HCT116 (cell line): ENCODE measurements around the gene HPD. TPM values are rescaled to one million over a fixed set of nuclear protein-coding genes. Genes with fewer than 3 reads are reported as not detected.

ENCODE experiments used
- ATAC-seq: fragments of 200-7000 bp; cut with Tn5 transposase; 2 replicates; pipeline ENCODE4 v1.9.1; 2020; ENCODE audit warnings: mild to moderate bottlenecking, moderate library complexity
- BruUV-seq: library from RNA; stranded (reverse); fragments of 400-500 nt; replicated peaks from 2 replicates; lab custom pipeline; 2021; lab: Mats Ljungman, UMichigan
- CTCF ChIA-PET: fragments of 300-600 bp; sonication (Branson Sonifier 250); formaldehyde crosslinking; loops from one replicate; lab custom pipeline; 2021; ENCODE audit warnings: antibody characterized with exemption; lab: Charles Lee
- POLR2A ChIA-PET: fragments of 300-600, 350-600 bp; sonication (Branson Sonifier 250); formaldehyde crosslinking; loops from one replicate; lab custom pipeline; 2021; ENCODE audit warnings: antibody characterized with exemption; lab: Charles Lee
- RAD21 ChIA-PET, 2 experiments: fragments of 300-600 bp; sonication (Branson Sonifier 250); formaldehyde crosslinking; loops; one replicate each; lab custom pipeline; 2023; ENCODE audit warnings: low total read pairs in 2 of 2; ENCODE audit not compliant: uncharacterized antibody in 2 of 2, unreplicated experiment in 2 of 2, low non-redundant PET in 1 of 2; lab: Charles Lee
- DNase-seq: peaks from one replicate; pipeline ENCODE4 v3.0.0-alpha.2; 2010; ENCODE audit warnings: low read depth, low spot score
- H2AFZ ChIP-seq: fragments of 200-600 bp; shearing (Covaris generic), sonication (generic); 2 replicates; pipeline ENCODE4 v1.6.1; 2017; ENCODE audit warnings: low read depth, mixed run types, mixed read lengths, antibody characterized with exemption, low read length; ENCODE audit not compliant: poor library complexity, severe bottlenecking
- H3K27ac ChIP-seq: 2 replicates; pipeline ENCODE4 v1.5.1; 2012; ENCODE audit warnings: low read depth, low read length
- H3K27me3 ChIP-seq: fragments of 200-600 bp; sonication (generic); 2 replicates; pipeline ENCODE4 v1.6.1; 2016; ENCODE audit warnings: mixed run types, low read length, mixed read lengths; ENCODE audit not compliant: insufficient read depth
- H3K36me3 ChIP-seq, 2 experiments: fragments of 200-500 bp in 1 of 2; fragments of 200-600 bp in 1 of 2; sonication (Bioruptor generic) in 1 of 2; sonication (generic) in 1 of 2; 2 replicates each; pipeline versions ENCODE4 v1.5.1 to v1.6.1; 2014 to 2016; ENCODE audit warnings: low read length in 2 of 2, inconsistent platforms in 1 of 2, mixed read lengths in 1 of 2, mixed run types in 1 of 2; ENCODE audit not compliant: insufficient read depth in 2 of 2, control insufficient read depth in 1 of 2
- H3K4me1 ChIP-seq, 2 experiments: fragments of 200-600 bp in 1 of 2; sonication (generic) in 1 of 2; 2 replicates each; pipeline versions ENCODE4 v1.5.1 to v1.6.1; 2012 to 2017; ENCODE audit warnings: low read length in 2 of 2, inconsistent platforms in 1 of 2, mild to moderate bottlenecking in 1 of 2, mixed read lengths in 1 of 2, mixed run types in 1 of 2, moderate library complexity in 1 of 2; ENCODE audit not compliant: insufficient read depth in 2 of 2, control insufficient read depth in 1 of 2
- H3K4me2 ChIP-seq: fragments of 200-600 bp; sonication (generic); 2 replicates; pipeline ENCODE4 v1.6.1; 2017; ENCODE audit warnings: mixed run types, low read length, mixed read lengths
- H3K4me3 ChIP-seq, 2 experiments: fragments of 200-600 bp in 1 of 2; sonication (generic) in 1 of 2; replicated peaks in 1 of 2; 2 replicates each; pipeline ENCODE4 v1.5.1; 2011 to 2016; ENCODE audit warnings: low read length in 2 of 2, control low read depth in 1 of 2, low read depth in 1 of 2, mild to moderate bottlenecking in 1 of 2, mixed read lengths in 1 of 2, mixed run types in 1 of 2
- H3K79me2 ChIP-seq: fragments of 200-600 bp; sonication (generic); 2 replicates; pipeline ENCODE4 v1.6.1; 2017; ENCODE audit warnings: mild to moderate bottlenecking, mixed run types, low read length, moderate library complexity, mixed read lengths; ENCODE audit not compliant: insufficient read depth
- H3K9ac ChIP-seq: fragments of 200-600 bp; sonication (generic); 2 replicates; pipeline ENCODE4 v1.6.1; 2016; ENCODE audit warnings: low read length, mixed read lengths
- H3K9me2 ChIP-seq: fragments of 200-600 bp; sonication (generic), shearing (Covaris generic); 2 replicates; pipeline ENCODE4 v1.6.1; 2017; ENCODE audit warnings: mixed run types, mild to moderate bottlenecking, moderate library complexity; ENCODE audit not compliant: insufficient read depth
- H3K9me3 ChIP-seq, 2 experiments: fragments of 200-500 bp in 1 of 2; fragments of 200-600 bp in 1 of 2; sonication (Bioruptor generic) in 1 of 2; sonication (generic) in 1 of 2; 2 replicates each; pipeline ENCODE4 v1.6.1; 2014 to 2017; ENCODE audit warnings: low read length in 2 of 2, mixed read lengths in 2 of 2, inconsistent platforms in 1 of 2, low read depth in 1 of 2, mild to moderate bottlenecking in 1 of 2, mixed run types in 1 of 2, moderate library complexity in 1 of 2; ENCODE audit not compliant: control insufficient read depth in 1 of 2, insufficient read depth in 1 of 2
- H4K20me1 ChIP-seq: fragments of 200-600 bp; sonication (generic), shearing (Covaris generic); 2 replicates; pipeline ENCODE4 v1.6.1; 2017; ENCODE audit warnings: mixed run types, mild to moderate bottlenecking, moderate library complexity; ENCODE audit not compliant: insufficient read depth
- CBX3 ChIP-seq: IDR thresholded peaks from 2 replicates; pipeline ENCODE4 v1.6.1; 2012; ENCODE audit warnings: low read depth
- ELF1 ChIP-seq: IDR thresholded peaks from 2 replicates; pipeline ENCODE4 v1.6.1; 2012; ENCODE audit warnings: low read depth, borderline replicate concordance
- EZH2 ChIP-seq: fragments of 200-600 bp; sonication (generic); IDR thresholded peaks from 2 replicates; pipeline ENCODE4 v1.6.1; 2017; ENCODE audit warnings: antibody characterized with exemption, mixed run types
- JUND ChIP-seq: IDR thresholded peaks from 2 replicates; pipeline ENCODE4 v1.6.1; 2012
- RAD21 ChIP-seq: IDR thresholded peaks from 2 replicates; pipeline ENCODE4 v1.6.1; 2012; ENCODE audit warnings: low read depth, mild to moderate bottlenecking
- TCF7L2 ChIP-seq: IDR thresholded peaks from 2 replicates; pipeline ENCODE4 v1.7.0; 2011; ENCODE audit warnings: borderline replicate concordance, inconsistent platforms; ENCODE audit not compliant: insufficient read depth, insufficient read length; ENCODE audit errors: extremely low read depth
- ZFX ChIP-seq: fragments of 450-650 bp; IDR thresholded peaks from 2 replicates; pipeline ENCODE4 v1.6.1; 2017
- intact Hi-C: fragments of 100-400 bp; cut with micrococcal nuclease; formaldehyde crosslinking; loops from 2 replicates; pipeline ENCODE4 v1.10.0; 2022
- total RNA-seq: library from RNA; stranded (reverse); gene quantifications from one replicate; pipeline ENCODE4 v1.2.1, GENCODE V29; 2021; ENCODE audit not compliant: unreplicated experiment
- TF ChIP-seq, protein P1 (sequence below): IDR thresholded peaks from 2 replicates; pipeline ENCODE4 v1.6.1; 2011; ENCODE audit warnings: mild to moderate bottlenecking, low read length, moderate library complexity; ENCODE audit not compliant: insufficient replicate concordance; ENCODE audit errors: extremely low read depth

HPD gene
- total RNA-seq, 1 experiment from 2014 or later, result 1.1 TPM

DNA sequence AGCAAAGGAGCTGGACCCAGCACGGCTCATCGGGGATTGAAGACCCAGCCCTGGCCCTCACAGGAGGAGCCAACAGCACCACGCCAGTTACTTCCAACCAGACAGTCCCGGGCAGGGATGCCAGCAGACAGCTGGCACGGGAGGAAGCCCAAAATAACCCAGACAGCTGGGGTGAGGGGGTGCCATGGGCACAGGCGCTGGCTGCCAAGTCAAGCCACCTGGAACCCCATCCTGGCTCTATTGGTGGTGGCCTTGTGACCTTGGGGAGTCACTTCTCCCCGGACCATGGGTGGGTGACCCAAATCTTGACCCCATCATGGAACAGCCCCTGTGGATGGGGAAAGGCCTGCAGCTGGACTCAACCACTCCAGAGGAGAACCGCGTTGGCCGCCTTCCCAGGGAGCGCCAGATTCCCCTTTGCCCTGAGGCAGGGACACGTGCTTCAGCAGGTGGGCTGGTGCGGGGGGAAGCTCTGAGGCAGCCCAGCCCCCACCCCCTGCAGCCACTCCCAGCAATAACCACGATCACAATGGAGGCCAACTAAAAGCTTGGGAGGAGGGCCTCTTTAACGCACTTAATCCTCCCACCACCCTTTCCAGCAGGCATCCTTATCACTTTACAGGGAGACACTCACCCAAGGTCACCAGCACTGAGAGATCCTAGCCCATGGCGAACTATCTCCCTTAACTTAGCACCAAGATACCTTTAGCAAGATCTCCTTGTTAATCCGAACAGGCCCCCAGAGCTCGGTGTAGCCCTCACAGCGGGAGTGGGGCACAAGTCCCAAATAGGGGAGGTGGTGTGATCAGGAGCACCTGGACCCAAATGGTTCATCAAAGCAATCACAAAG, 60.5 kb downstream of the HPD start:
- no peaks in the 10 kb centered on the region for H4K20me1 ChIP-seq
- H3K9ac ChIP-seq, result peak overlapping the region; percentile 78
- H3K79me2 ChIP-seq, result peaks cover 35% of the 10 kb centered on the region
- H2AFZ ChIP-seq, result no peak overlapping the region
- ChIA-PET POLR2A (interaction anchor here (0.6 to 6.1 kb wide), 4 partner anchors 14 to 469 kb away, joined by 3 to 33 read pairs (median 6); no protein-coding TSS in a partner anchor), RAD21 (interaction anchor here in 1 of 2 experiments (0.9 to 1.3 kb wide), 2 partner anchors 14 to 90 kb away, joined by 3 read pairs; partner anchors contain the start of gene PSMD9), CTCF (interaction anchor here (5.2 to 6.9 kb wide), 2 partner anchors 13 to 89 kb away, joined by 96 to 149 read pairs; partner anchors contain the start of gene PSMD9)
- TF ChIP-seq JUND (no peak), CBX3 (no peak), EZH2 (no peak), RAD21 (no peak), ZFX (no peak), TCF7L2 (no peak), ELF1 (no peak)
- TF ChIP-seq, protein P1, sequence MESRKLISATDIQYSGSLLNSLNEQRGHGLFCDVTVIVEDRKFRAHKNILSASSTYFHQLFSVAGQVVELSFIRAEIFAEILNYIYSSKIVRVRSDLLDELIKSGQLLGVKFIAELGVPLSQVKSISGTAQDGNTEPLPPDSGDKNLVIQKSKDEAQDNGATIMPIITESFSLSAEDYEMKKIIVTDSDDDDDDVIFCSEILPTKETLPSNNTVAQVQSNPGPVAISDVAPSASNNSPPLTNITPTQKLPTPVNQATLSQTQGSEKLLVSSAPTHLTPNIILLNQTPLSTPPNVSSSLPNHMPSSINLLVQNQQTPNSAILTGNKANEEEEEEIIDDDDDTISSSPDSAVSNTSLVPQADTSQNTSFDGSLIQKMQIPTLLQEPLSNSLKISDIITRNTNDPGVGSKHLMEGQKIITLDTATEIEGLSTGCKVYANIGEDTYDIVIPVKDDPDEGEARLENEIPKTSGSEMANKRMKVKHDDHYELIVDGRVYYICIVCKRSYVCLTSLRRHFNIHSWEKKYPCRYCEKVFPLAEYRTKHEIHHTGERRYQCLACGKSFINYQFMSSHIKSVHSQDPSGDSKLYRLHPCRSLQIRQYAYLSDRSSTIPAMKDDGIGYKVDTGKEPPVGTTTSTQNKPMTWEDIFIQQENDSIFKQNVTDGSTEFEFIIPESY, result no peak
- H3K4me1 ChIP-seq, result peaks cover 52 to 88% of the 10 kb centered on the region in 2 experiments
- no peak for DNase-seq
- H3K36me3 ChIP-seq, result no peaks in the 10 kb centered on the region
- BruUV-seq, result no TSS peak
- peak overlapping the region; percentile 100 for H3K27ac ChIP-seq
- H3K9me2 ChIP-seq, result no peaks in the 10 kb centered on the region
- no peak for ATAC-seq
- intact Hi-C loops, result no loop called here
- H3K4me3 ChIP-seq, result peak overlapping the region; percentile 66 to 71
- H3K4me2 ChIP-seq, result peak overlapping the region; percentile 99
- H3K9me3 ChIP-seq, result no peaks in the 10 kb centered on the region
- no peaks in the 10 kb centered on the region for H3K27me3 ChIP-seq
